ENCODE results near the gene NQO2. TPM values are rescaled to one million over a fixed set of nuclear protein-coding genes. Genes with fewer than 3 reads are reported as not detected.
A peak's percentile ranks its signal among the peaks of the same experiment; 100 is the strongest.

The NQO2 gene
- total and polyA plus RNA-seq, 2 of the 13 experiments (the other 11 are each of a cell fraction or from before 2014, with no cell fraction given), result 32.2 to 56.5 TPM

- TF ChIP-seq ZBTB40 (IDR thresholded peaks at IDR 0.05) (no peak), ZBTB40 (CRISPR knock-in tag; IDR thresholded peaks at IDR 0.05) (no peak), ELF1 (CRISPR knock-in tag; IDR thresholded peaks at IDR 0.05) (no peak), DMTF1 (CRISPR knock-in tag; IDR thresholded peaks at IDR 0.05) (no peak), EP300 (IDR thresholded peaks at IDR 0.05; ENCODE audit: low read depth in 2 of 2, low read length in 2 of 2) (no peak), EP300 (CRISPR knock-in tag; IDR thresholded peaks at IDR 0.05; ENCODE audit: borderline replicate concordance) (no peak), MIXL1 (CRISPR knock-in tag; IDR thresholded peaks at IDR 0.05) (0 out of 2 replicates have a peak, but pooled peaks have one; percentile 2), HIVEP1 (CRISPR knock-in tag; IDR thresholded peaks at IDR 0.05) (no peak), ZNF451 (CRISPR knock-in tag; IDR thresholded peaks at IDR 0.05) (peak; percentile 42; the same call in 1 of the 2 replicates), ZZZ3 (CRISPR knock-in tag; IDR thresholded peaks at IDR 0.05; ENCODE audit: borderline replicate concordance) (0 out of 2 replicates have a peak, but pooled peaks have one; percentile 58), ZMAT5 (CRISPR knock-in tag; IDR thresholded peaks at IDR 0.05; ENCODE audit: borderline replicate concordance, low read depth) (no peak), HOMEZ (CRISPR knock-in tag; IDR thresholded peaks at IDR 0.05; ENCODE audit: low read depth) (no peak), SAP130 (CRISPR knock-in tag; IDR thresholded peaks at IDR 0.05; ENCODE audit: low read depth) (peak; percentile 37), ZNF362 (CRISPR knock-in tag; IDR thresholded peaks at IDR 0.05; ENCODE audit: borderline replicate concordance) (no peak), ZNF556 (CRISPR knock-in tag; IDR thresholded peaks at IDR 0.05; ENCODE audit: borderline replicate concordance) (no peak)
These were observed 28.8 kb upstream of the NQO2 start (continued) for GRCh38 chr6:2970753-2971419.
